AG04450 (cell line): ENCODE results near the gene CHRDL2. TPM values are rescaled to one million over a fixed set of nuclear protein-coding genes. Genes with fewer than 3 reads are reported as not detected.

Experiments
- CTCF ChIA-PET: fragments of 300-600, 350-600 bp; formaldehyde crosslinking; extraction: SDS; loops from one replicate; lab custom pipeline; 2022; ENCODE audit warnings: antibody characterized with exemption, inconsistent platforms; lab: Charles Lee
- POLR2A ChIA-PET: fragments of 350-600 bp; formaldehyde crosslinking; extraction: SDS; loops from one replicate; lab custom pipeline; 2021; ENCODE audit warnings: antibody characterized with exemption, inconsistent platforms; lab: Yijun Ruan, JAX
- DNase-seq: peaks from one replicate; pipeline ENCODE4 v3.0.0-alpha.2; 2011; ENCODE audit warnings: low read depth, low spot score
- H3K27ac ChIP-seq: one replicate; pipeline ENCODE4 v1.5.1; 2012; ENCODE audit warnings: low read depth, low read length, control low read depth
- H3K27me3 ChIP-seq: one replicate; pipeline ENCODE4 v1.6.0; 2012; ENCODE audit warnings: low read length; ENCODE audit not compliant: control insufficient read depth, insufficient read depth
- H3K4me3 ChIP-seq: 2 replicates; pipeline ENCODE4 v1.5.1; 2011; ENCODE audit warnings: mild to moderate bottlenecking, low read depth, low read length, control low read depth
- H3K9me3 ChIP-seq: 2 replicates; pipeline ENCODE4 v1.5.1; 2012; ENCODE audit warnings: low read length; ENCODE audit not compliant: control insufficient read depth, insufficient read depth
- CTCF ChIP-seq: IDR thresholded peaks from 2 replicates; pipeline ENCODE4 v1.5.1; 2011; ENCODE audit warnings: low read depth, low read length, control low read depth, inconsistent platforms
- polyA plus RNA-seq: library from polyadenylated mRNA; depleted of rRNA; stranded (reverse); fragments of >200 nt; gene quantifications from 2 replicates; pipeline ENCODE4 v1.2.3, GENCODE V29; 2011

Gene CHRDL2
- polyA plus RNA-seq, 1 experiment = 0.88 TPM

- no peak overlapping the region for H3K27ac ChIP-seq
- no peak for DNase-seq
- TF ChIP-seq CTCF = no peak
- POLR2A ChIA-PET = interaction anchor here (1.1 kb wide), 1 partner anchor 17 kb away, joined by 11 read pairs; no protein-coding TSS in a partner anchor
- H3K27me3 ChIP-seq = peaks cover 2% of the 10 kb centered on the region
- H3K4me3 ChIP-seq = no peak overlapping the region
- no peaks in the 10 kb centered on the region for H3K9me3 ChIP-seq
- CTCF ChIA-PET = interaction anchor here (0.6 to 8.2 kb wide), 24 partner anchors 7 to 545 kb away, joined by 3 to 140 read pairs (median 7); partner anchors contain the start of gene CHRDL2
Measured at GRCh38 chr11:74703211-74703610, 28.0 kb downstream of the CHRDL2 start.

- H3K9me3 ChIP-seq = no peaks in the 10 kb centered on the region
- DNase-seq = peak; percentile 51
- peak; percentile 99 for TF ChIP-seq CTCF
- ChIA-PET POLR2A (interaction anchor here (0.5 to 1.1 kb wide), 3 partner anchors 18 to 66 kb away, joined by 3 to 11 read pairs (median 9); no protein-coding TSS in a partner anchor), CTCF (interaction anchor here (0.5 to 8.2 kb wide), 43 partner anchors 8 to 1401 kb away, joined by 3 to 140 read pairs (median 4); partner anchors contain the start of gene CHRDL2)
- no peak overlapping the region for H3K4me3 ChIP-seq
- peaks cover 2% of the 10 kb centered on the region for H3K27me3 ChIP-seq
- H3K27ac ChIP-seq = no peak overlapping the region
Measured at GRCh38 chr11:74702383-74703007, 28.7 kb downstream of the CHRDL2 start.

- Histone ChIP-seq H3K4me3 (no peak overlapping the region), H3K27ac (no peak overlapping the region), H3K27me3 (no peaks in the 10 kb centered on the region), H3K9me3 (no peaks in the 10 kb centered on the region)
- ChIA-PET POLR2A (interaction anchor here (1.2 kb wide), 1 partner anchor 20 kb away, joined by 3 read pairs; no protein-coding TSS in a partner anchor), CTCF (interaction anchor here (0.6 to 8.2 kb wide), 21 partner anchors 9 to 277 kb away, joined by 3 to 140 read pairs (median 9); no protein-coding TSS in a partner anchor)
- peak; percentile 23 for TF ChIP-seq CTCF
- DNase-seq = no peak
Measured at GRCh38 chr11:74701351-74701750, 29.9 kb downstream of the CHRDL2 start.

- no peak overlapping the region for H3K4me3 ChIP-seq
- POLR2A ChIA-PET = interaction anchor here (0.6 kb wide), 1 partner anchor 44 kb away, joined by 3 read pairs; no protein-coding TSS in a partner anchor
- no peaks in the 10 kb centered on the region for H3K27me3 ChIP-seq
- no peak overlapping the region for H3K27ac ChIP-seq
- no peaks in the 10 kb centered on the region for H3K9me3 ChIP-seq
- CTCF ChIA-PET = interaction anchor here (0.7 to 8.2 kb wide), 6 partner anchors 14 to 227 kb away, joined by 3 to 140 read pairs (median 22); no protein-coding TSS in a partner anchor
- DNase-seq = no peak
- TF ChIP-seq CTCF = no peak
Measured at GRCh38 chr11:74699615-74700396, 31.4 kb downstream of the CHRDL2 start.
